Measurements from ENCODE around the gene CCR5AS.

CCR5AS gene

DNA sequence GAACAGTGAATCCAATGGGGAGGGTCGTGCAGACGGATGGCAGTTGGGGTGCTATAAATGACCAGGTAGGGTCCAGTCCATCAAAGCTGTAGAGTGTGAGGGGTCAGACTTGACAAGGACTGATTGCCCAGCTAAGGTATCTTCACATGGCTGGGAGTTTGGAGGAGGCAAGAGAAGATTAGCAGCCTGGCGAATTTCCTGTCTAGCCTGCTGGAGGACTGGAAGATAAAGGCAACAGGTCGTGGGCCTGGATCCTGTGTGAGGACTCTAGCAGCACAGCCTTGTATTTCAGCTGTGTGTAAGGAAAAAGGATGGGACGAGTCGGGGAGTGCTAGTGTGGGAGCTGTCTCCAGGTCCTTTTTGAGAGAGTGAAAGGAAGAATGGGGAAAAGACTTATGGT, 17.6 kb downstream of the CCR5AS start:
- ATAC-seq, result no peak
- no peak overlapping the region for H3K27ac Mint-ChIP-seq

More for the DNA sequence above, 17.6 kb downstream of the CCR5AS start:
- Histone ChIP-seq H3K79me2 (replicated peaks; ENCODE audit: insufficient read depth) (no peaks in the 10 kb centered on the region), H3K9me2 (ENCODE audit: insufficient read depth) (peaks cover 28% of the 10 kb centered on the region; the same call in 1 of the 2 replicates), H3K4me1 (ENCODE audit: insufficient read depth) (peaks cover 12% of the 10 kb centered on the region; the same call in 1 of the 2 replicates), H3K4me2 (no peak overlapping the region), H3K27ac (ENCODE audit: low read depth) (no peak overlapping the region), H3F3A (replicated peaks; ENCODE audit: low read depth) (no peaks in the 10 kb centered on the region), H3K36me3 (ENCODE audit: insufficient read depth) (no peaks in the 10 kb centered on the region), H4K20me1 (replicated peaks; ENCODE audit: insufficient read depth) (no peaks in the 10 kb centered on the region), H2AFZ (no peak overlapping the region), H3K27me3 (ENCODE audit: insufficient read depth) (no peaks in the 10 kb centered on the region), H3K4me3 (no peak overlapping the region)
- no peak for TF ChIP-seq ZNF331 (CRISPR knock-in tag; IDR thresholded peaks at IDR 0.05; ENCODE audit: low read depth)
- no peak for TF ChIP-seq EZH2phosphoT487 (IDR thresholded peaks at IDR 0.05; ENCODE audit: unreplicated experiment)
- TF ChIP-seq STAT1 (IDR thresholded peaks at IDR 0.05; ENCODE audit: unreplicated experiment), result no peak
- TF ChIP-seq POLR2AphosphoS5 (IDR thresholded peaks at IDR 0.05; ENCODE audit: low read depth), result no peak
- TF ChIP-seq, protein P1, sequence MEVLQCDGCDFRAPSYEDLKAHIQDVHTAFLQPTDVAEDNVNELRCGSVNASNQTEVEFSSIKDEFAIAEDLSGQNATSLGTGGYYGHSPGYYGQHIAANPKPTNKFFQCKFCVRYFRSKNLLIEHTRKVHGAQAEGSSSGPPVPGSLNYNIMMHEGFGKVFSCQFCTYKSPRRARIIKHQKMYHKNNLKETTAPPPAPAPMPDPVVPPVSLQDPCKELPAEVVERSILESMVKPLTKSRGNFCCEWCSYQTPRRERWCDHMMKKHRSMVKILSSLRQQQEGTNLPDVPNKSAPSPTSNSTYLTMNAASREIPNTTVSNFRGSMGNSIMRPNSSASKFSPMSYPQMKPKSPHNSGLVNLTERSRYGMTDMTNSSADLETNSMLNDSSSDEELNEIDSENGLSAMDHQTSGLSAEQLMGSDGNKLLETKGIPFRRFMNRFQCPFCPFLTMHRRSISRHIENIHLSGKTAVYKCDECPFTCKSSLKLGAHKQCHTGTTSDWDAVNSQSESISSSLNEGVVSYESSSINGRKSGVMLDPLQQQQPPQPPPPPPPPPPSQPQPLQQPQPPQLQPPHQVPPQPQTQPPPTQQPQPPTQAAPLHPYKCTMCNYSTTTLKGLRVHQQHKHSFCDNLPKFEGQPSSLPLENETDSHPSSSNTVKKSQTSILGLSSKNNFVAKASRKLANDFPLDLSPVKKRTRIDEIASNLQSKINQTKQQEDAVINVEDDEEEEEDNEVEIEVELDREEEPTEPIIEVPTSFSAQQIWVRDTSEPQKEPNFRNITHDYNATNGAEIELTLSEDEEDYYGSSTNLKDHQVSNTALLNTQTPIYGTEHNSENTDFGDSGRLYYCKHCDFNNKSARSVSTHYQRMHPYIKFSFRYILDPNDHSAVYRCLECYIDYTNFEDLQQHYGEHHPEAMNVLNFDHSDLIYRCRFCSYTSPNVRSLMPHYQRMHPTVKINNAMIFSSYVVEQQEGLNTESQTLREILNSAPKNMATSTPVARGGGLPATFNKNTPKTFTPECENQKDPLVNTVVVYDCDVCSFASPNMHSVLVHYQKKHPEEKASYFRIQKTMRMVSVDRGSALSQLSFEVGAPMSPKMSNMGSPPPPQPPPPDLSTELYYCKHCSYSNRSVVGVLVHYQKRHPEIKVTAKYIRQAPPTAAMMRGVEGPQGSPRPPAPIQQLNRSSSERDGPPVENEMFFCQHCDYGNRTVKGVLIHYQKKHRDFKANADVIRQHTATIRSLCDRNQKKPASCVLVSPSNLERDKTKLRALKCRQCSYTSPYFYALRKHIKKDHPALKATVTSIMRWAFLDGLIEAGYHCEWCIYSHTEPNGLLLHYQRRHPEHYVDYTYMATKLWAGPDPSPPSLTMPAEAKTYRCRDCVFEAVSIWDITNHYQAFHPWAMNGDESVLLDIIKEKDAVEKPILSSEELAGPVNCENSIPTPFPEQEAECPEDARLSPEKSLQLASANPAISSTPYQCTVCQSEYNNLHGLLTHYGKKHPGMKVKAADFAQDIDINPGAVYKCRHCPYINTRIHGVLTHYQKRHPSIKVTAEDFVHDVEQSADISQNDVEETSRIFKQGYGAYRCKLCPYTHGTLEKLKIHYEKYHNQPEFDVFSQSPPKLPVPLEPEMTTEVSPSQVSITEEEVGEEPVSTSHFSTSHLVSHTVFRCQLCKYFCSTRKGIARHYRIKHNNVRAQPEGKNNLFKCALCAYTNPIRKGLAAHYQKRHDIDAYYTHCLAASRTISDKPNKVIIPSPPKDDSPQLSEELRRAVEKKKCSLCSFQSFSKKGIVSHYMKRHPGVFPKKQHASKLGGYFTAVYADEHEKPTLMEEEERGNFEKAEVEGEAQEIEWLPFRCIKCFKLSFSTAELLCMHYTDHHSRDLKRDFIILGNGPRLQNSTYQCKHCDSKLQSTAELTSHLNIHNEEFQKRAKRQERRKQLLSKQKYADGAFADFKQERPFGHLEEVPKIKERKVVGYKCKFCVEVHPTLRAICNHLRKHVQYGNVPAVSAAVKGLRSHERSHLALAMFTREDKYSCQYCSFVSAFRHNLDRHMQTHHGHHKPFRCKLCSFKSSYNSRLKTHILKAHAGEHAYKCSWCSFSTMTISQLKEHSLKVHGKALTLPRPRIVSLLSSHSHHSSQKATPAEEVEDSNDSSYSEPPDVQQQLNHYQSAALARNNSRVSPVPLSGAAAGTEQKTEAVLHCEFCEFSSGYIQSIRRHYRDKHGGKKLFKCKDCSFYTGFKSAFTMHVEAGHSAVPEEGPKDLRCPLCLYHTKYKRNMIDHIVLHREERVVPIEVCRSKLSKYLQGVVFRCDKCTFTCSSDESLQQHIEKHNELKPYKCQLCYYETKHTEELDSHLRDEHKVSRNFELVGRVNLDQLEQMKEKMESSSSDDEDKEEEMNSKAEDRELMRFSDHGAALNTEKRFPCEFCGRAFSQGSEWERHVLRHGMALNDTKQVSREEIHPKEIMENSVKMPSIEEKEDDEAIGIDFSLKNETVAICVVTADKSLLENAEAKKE (CRISPR knock-in tag; IDR thresholded peaks at IDR 0.05), result no peak
- no peak for TF ChIP-seq EZH2 (IDR thresholded peaks at IDR 0.05; ENCODE audit: low read depth, unreplicated experiment)
- TF ChIP-seq ZNF114 (CRISPR knock-in tag; IDR thresholded peaks at IDR 0.05), result no peak
- TF ChIP-seq, protein P2, sequence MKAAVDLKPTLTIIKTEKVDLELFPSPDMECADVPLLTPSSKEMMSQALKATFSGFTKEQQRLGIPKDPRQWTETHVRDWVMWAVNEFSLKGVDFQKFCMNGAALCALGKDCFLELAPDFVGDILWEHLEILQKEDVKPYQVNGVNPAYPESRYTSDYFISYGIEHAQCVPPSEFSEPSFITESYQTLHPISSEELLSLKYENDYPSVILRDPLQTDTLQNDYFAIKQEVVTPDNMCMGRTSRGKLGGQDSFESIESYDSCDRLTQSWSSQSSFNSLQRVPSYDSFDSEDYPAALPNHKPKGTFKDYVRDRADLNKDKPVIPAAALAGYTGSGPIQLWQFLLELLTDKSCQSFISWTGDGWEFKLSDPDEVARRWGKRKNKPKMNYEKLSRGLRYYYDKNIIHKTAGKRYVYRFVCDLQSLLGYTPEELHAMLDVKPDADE (IDR thresholded peaks at IDR 0.05), result no peak
- TF ChIP-seq, protein P3, sequence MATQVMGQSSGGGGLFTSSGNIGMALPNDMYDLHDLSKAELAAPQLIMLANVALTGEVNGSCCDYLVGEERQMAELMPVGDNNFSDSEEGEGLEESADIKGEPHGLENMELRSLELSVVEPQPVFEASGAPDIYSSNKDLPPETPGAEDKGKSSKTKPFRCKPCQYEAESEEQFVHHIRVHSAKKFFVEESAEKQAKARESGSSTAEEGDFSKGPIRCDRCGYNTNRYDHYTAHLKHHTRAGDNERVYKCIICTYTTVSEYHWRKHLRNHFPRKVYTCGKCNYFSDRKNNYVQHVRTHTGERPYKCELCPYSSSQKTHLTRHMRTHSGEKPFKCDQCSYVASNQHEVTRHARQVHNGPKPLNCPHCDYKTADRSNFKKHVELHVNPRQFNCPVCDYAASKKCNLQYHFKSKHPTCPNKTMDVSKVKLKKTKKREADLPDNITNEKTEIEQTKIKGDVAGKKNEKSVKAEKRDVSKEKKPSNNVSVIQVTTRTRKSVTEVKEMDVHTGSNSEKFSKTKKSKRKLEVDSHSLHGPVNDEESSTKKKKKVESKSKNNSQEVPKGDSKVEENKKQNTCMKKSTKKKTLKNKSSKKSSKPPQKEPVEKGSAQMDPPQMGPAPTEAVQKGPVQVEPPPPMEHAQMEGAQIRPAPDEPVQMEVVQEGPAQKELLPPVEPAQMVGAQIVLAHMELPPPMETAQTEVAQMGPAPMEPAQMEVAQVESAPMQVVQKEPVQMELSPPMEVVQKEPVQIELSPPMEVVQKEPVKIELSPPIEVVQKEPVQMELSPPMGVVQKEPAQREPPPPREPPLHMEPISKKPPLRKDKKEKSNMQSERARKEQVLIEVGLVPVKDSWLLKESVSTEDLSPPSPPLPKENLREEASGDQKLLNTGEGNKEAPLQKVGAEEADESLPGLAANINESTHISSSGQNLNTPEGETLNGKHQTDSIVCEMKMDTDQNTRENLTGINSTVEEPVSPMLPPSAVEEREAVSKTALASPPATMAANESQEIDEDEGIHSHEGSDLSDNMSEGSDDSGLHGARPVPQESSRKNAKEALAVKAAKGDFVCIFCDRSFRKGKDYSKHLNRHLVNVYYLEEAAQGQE (IDR thresholded peaks at IDR 0.05; ENCODE audit: unreplicated experiment), result no peak
- TF ChIP-seq NANOG (IDR thresholded peaks at IDR 0.05; ENCODE audit: borderline replicate concordance), result no peak
- no peak for TF ChIP-seq JUNB (IDR thresholded peaks at IDR 0.05; ENCODE audit: unreplicated experiment)
- TF ChIP-seq CREB1 (CRISPR knock-in tag; IDR thresholded peaks at IDR 0.05; ENCODE audit: low read depth), result no peak
- TF ChIP-seq, protein P4, sequence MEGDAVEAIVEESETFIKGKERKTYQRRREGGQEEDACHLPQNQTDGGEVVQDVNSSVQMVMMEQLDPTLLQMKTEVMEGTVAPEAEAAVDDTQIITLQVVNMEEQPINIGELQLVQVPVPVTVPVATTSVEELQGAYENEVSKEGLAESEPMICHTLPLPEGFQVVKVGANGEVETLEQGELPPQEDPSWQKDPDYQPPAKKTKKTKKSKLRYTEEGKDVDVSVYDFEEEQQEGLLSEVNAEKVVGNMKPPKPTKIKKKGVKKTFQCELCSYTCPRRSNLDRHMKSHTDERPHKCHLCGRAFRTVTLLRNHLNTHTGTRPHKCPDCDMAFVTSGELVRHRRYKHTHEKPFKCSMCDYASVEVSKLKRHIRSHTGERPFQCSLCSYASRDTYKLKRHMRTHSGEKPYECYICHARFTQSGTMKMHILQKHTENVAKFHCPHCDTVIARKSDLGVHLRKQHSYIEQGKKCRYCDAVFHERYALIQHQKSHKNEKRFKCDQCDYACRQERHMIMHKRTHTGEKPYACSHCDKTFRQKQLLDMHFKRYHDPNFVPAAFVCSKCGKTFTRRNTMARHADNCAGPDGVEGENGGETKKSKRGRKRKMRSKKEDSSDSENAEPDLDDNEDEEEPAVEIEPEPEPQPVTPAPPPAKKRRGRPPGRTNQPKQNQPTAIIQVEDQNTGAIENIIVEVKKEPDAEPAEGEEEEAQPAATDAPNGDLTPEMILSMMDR (conservative IDR thresholded peaks at IDR 0.05; ENCODE audit: low read depth in 2 of 2), result no peak
- no peak for DNase-seq (ENCODE audit: low spot score)
- no peaks in the 10 kb centered on the region for H3K36me3 Mint-ChIP-seq (ENCODE audit: low read depth)
- no peak overlapping the region for H3K4me3 Mint-ChIP-seq
- H3K4me1 Mint-ChIP-seq, result peaks cover 23% of the 10 kb centered on the region
- H3K9me3 Mint-ChIP-seq, result no peaks in the 10 kb centered on the region
- peaks cover 6% of the 10 kb centered on the region for H3K27me3 Mint-ChIP-seq (ENCODE audit: insufficient read depth, low read depth, poor library complexity)

Data from GM23338 (cell line).